Esophagus squamous epithelium (tissue), 5 donors: ENCODE results near the gene STEAP3. TPM values are rescaled to one million over a fixed set of nuclear protein-coding genes. Genes with fewer than 3 reads are reported as not detected.

ENCODE experiments used
- DNase-seq: peaks from one replicate; lab custom pipeline; 2025; lab: John Stamatoyannopoulos, UW
- H3K27ac ChIP-seq, 4 donors: fragments of 200-600 bp; sonication (generic); one replicate each; pipeline ENCODE4 v1.5.1; 2016 to 2019; ENCODE audit warnings: mild to moderate bottlenecking in 1 of 4
- H3K27me3 ChIP-seq, 4 donors: fragments of 200-600 bp; sonication (generic); 1 replicate in 3 of 4; 2 replicates in 1 of 4; pipeline versions ENCODE4 v1.5.1 to v1.6.0; 2017 to 2021; ENCODE audit warnings: antibody characterized with exemption in 1 of 4
- H3K36me3 ChIP-seq, 3 donors: fragments of 200-600 bp; sonication (generic); one replicate each; pipeline ENCODE4 v1.5.1; 2016 to 2019
- H3K4me1 ChIP-seq, 3 donors: fragments of 200-600 bp; sonication (generic); one replicate each; pipeline ENCODE4 v1.5.1; 2017 to 2019
- H3K4me3 ChIP-seq, 4 donors: fragments of 200-600 bp; sonication (generic); 1 replicate in 3 of 4; 2 replicates in 1 of 4; pipeline ENCODE4 v1.5.1; 2016 to 2019; ENCODE audit warnings: mild to moderate bottlenecking in 2 of 4, moderate library complexity in 1 of 4
- H3K9me3 ChIP-seq, 3 donors: fragments of 200-600 bp; sonication (generic); one replicate each; pipeline ENCODE4 v1.5.1; 2016 to 2019
- POLR2A ChIP-seq, 4 donors: fragments of 450-650 bp; IDR thresholded peaks; one replicate each; pipeline ENCODE4 v1.6.1; 2017; ENCODE audit warnings: antibody characterized with exemption in 4 of 4, mild to moderate bottlenecking in 4 of 4, moderate library complexity in 3 of 4
- WGBS, 2 donors: methylation state at CpG; one replicate each; pipeline ENCODE4 v1.1.5; 2018; 5-methylcytosine and 5-hydroxymethylcytosine counted together
- intact Hi-C: fragments of 100-400 bp; cut with DNase I; formaldehyde crosslinking; loops from one replicate; pipeline ENCODE4 v1.15.0; 2022
- total RNA-seq, 4 donors: library from RNA; depleted of rRNA; stranded (reverse); fragments of >200 nt; gene quantifications; one replicate each; pipeline ENCODE4 v1.1.0, GENCODE V29; 2016
- TF ChIP-seq, protein P1 (sequence below), 6 experiments: fragments of 450-650 bp in 4 of 6; fragments of 200-600 bp in 2 of 6; sonication (generic) in 2 of 6; IDR thresholded peaks; one replicate each; pipeline ENCODE4 v1.5.1; 2016 to 2019; ENCODE audit warnings: antibody characterized with exemption in 6 of 6, mild to moderate bottlenecking in 4 of 6, moderate library complexity in 4 of 6
- donor health status: DM: yes; HTN: yes; CAD: no.

Gene STEAP3
- total RNA-seq, 4 donors from 2014 or later, result 18.1 to 28.8 (median 25.7) TPM

DNA sequence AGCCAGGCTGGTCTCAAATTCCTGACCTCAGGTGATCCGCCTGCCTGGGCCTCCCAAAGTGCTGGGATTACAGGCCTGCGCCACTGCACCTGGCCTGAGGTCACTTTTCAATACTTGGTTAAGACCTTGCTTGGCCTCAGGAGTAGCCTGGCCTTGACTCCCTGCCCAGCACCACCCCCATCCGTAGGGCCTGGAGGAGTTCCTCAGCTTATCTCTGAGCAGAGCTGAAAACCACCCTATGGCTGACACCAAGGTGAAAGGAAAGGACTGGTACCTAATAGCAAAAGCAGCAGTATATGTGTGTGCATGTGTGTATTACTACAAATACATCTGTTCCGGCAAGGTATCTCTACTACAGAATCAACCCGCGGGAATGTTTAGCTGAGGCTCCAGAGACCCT, 56.0 kb downstream of the STEAP3 start:
- intact Hi-C loops, result loop anchor here (10.0 kb wide), 1 partner anchor 395 kb away; no protein-coding TSS in a partner anchor

DNA sequence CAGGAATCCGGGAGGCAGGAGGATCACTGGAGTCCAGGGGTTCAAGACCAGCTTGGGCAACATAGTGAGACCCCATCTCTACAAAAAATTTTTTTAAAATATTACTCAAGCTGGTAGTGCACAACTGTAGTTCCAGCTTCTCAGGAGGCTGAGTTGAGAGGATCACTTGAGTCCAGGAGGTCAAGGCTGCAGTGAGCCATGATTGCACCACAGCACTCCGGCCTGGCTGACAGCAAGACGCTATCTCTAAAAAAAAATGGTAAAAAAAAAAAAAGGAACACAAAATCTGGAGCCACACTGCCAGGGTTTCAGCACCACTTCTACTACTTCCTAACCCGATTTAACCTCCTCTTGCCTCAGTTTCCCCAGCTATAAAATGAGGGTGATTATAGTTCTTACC, 57.0 kb downstream of the STEAP3 start:
- H3K27ac ChIP-seq, result no peak overlapping the region
- H3K27me3 ChIP-seq, result no peaks in the 10 kb centered on the region
- 62 to 71% methylated on average over 4 of the region's 4 CpGs for WGBS, 2 donors
- DNase-seq, result no peak
- TF ChIP-seq, protein P1, sequence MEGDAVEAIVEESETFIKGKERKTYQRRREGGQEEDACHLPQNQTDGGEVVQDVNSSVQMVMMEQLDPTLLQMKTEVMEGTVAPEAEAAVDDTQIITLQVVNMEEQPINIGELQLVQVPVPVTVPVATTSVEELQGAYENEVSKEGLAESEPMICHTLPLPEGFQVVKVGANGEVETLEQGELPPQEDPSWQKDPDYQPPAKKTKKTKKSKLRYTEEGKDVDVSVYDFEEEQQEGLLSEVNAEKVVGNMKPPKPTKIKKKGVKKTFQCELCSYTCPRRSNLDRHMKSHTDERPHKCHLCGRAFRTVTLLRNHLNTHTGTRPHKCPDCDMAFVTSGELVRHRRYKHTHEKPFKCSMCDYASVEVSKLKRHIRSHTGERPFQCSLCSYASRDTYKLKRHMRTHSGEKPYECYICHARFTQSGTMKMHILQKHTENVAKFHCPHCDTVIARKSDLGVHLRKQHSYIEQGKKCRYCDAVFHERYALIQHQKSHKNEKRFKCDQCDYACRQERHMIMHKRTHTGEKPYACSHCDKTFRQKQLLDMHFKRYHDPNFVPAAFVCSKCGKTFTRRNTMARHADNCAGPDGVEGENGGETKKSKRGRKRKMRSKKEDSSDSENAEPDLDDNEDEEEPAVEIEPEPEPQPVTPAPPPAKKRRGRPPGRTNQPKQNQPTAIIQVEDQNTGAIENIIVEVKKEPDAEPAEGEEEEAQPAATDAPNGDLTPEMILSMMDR (IDR thresholded peaks at IDR 0.05), result no peak
- TF ChIP-seq POLR2A (IDR thresholded peaks at IDR 0.05), result no peak
- intact Hi-C loops, result loop anchor here (10.0 kb wide), 1 partner anchor 396 kb away; no protein-coding TSS in a partner anchor
- H3K4me3 ChIP-seq, result no peak overlapping the region
- H3K36me3 ChIP-seq, result no peaks in the 10 kb centered on the region
- peaks cover 11 to 26% (median 13%) of the 10 kb centered on the region in 3 donors for H3K4me1 ChIP-seq
- no peaks in the 10 kb centered on the region for H3K9me3 ChIP-seq

More for the DNA sequence above, 56.0 kb downstream of the STEAP3 start:
- DNase-seq, result no peak
- no peaks in the 10 kb centered on the region for H3K9me3 ChIP-seq
- no peak overlapping the region for H3K4me3 ChIP-seq
- H3K36me3 ChIP-seq, result no peaks in the 10 kb centered on the region
- TF ChIP-seq POLR2A (IDR thresholded peaks at IDR 0.05), result no peak
- TF ChIP-seq, protein P1 (IDR thresholded peaks at IDR 0.05), result no peak
- H3K27ac ChIP-seq, result no peak overlapping the region
- 87 to 100% methylated on average over 4 to 5 of the region's 6 CpGs for WGBS, 2 donors
- H3K4me1 ChIP-seq, result peaks cover 11 to 25% (median 12%) of the 10 kb centered on the region in 3 donors
- no peaks in the 10 kb centered on the region for H3K27me3 ChIP-seq

GRCh38 chr2:119282146-119282995, 58.7 kb downstream of the STEAP3 start:
- intact Hi-C loops, result loop anchor here (10.0 kb wide), 1 partner anchor 398 kb away; no protein-coding TSS in a partner anchor
- H3K4me1 ChIP-seq, result peaks cover 11 to 26% (median 13%) of the 10 kb centered on the region in 3 donors
- TF ChIP-seq POLR2A (IDR thresholded peaks at IDR 0.05), result no peak
- TF ChIP-seq, protein P1 (IDR thresholded peaks at IDR 0.05), result no peak

DNA sequence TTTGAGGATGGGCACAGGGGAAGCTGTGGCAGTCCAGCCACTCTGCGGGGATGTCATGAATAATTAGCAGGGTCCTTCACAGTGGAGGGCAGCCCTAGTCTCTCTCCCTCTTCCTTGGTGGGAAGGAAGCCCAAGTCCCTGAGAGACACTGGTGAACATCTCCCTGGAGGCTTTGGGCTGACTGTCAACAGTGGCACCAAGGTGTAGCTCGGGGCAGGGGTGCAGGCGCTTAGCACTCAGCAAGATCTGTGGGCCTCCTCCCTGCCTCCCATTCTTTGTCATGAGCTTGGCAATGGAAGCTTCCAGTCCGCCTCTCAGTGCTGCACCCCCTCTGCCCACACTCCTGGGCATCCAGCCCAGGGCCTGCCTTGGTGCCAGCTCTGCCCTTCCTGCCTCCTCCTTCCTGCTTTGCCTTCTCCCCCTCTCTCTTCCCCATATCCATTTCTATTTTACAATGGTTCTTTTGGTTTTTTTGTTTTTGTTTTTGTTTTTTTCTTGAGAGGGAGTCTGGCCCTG, 59.4 kb downstream of the STEAP3 start:
- H3K4me1 ChIP-seq, result peaks cover 11 to 26% (median 13%) of the 10 kb centered on the region in 3 donors
- peak overlapping the region; percentile 62 to 78 (median 70) for H3K27ac ChIP-seq
- 37 to 53% methylated on average over 4 of the region's 4 CpGs for WGBS, 2 donors
- no peaks in the 10 kb centered on the region for H3K36me3 ChIP-seq
- H3K4me3 ChIP-seq, result no peak overlapping the region
- no peak for TF ChIP-seq POLR2A (IDR thresholded peaks at IDR 0.05)
- no peaks in the 10 kb centered on the region for H3K9me3 ChIP-seq
- intact Hi-C loops, result loop anchor here (10.0 kb wide), 1 partner anchor 398 kb away; no protein-coding TSS in a partner anchor
- H3K27me3 ChIP-seq, result no peaks in the 10 kb centered on the region
- DNase-seq, result no peak

More at GRCh38 chr2:119282146-119282995, 58.7 kb downstream of the STEAP3 start:
- no peak for DNase-seq
- Histone ChIP-seq H3K27me3 (no peaks in the 10 kb centered on the region), H3K27ac (peak overlapping the region; percentile 62 to 78 (median 70)), H3K36me3 (no peaks in the 10 kb centered on the region), H3K4me3 (no peak overlapping the region), H3K9me3 (no peaks in the 10 kb centered on the region)
- WGBS, 2 donors, result 66 to 76% methylated on average over 19 to 21 of the region's 21 CpGs

- Histone ChIP-seq H3K36me3 (no peaks in the 10 kb centered on the region), H3K27ac (peak overlapping the region; percentile 62 to 78 (median 70)), H3K4me1 (peaks cover 11 to 26% (median 13%) of the 10 kb centered on the region in 3 donors), H3K4me3 (peak overlapping the region in 1 of 4 donors; percentile 2), H3K9me3 (no peaks in the 10 kb centered on the region), H3K27me3 (no peaks in the 10 kb centered on the region)
- TF ChIP-seq, protein P1 (IDR thresholded peaks at IDR 0.05), result no peak
- no peak for TF ChIP-seq POLR2A (IDR thresholded peaks at IDR 0.05)
- intact Hi-C loops, result loop anchor here (10.0 kb wide), 1 partner anchor 399 kb away; no protein-coding TSS in a partner anchor
- WGBS, 2 donors, result 28 to 44% methylated on average over 6 to 9 of the region's 10 CpGs
- DNase-seq, result no peak
Observed at GRCh38 chr2:119283873-119284331, 60.3 kb downstream of the STEAP3 start.
